PC-9 (cell line): ENCODE results near the gene DPEP3. TPM values are rescaled to one million over a fixed set of nuclear protein-coding genes. Genes with fewer than 3 reads are reported as not detected.

Experiments
- BruUV-seq: library from RNA; stranded (reverse); fragments of 400-500 nt; replicated peaks from 2 replicates; lab custom pipeline; 2021; lab: Mats Ljungman, UMichigan
- CTCF ChIA-PET: fragments of 300-600 bp; sonication (Branson Sonifier 250); formaldehyde crosslinking; loops from one replicate; lab custom pipeline; 2022; ENCODE audit warnings: antibody characterized with exemption; lab: Charles Lee
- POLR2A ChIA-PET: fragments of 300-600 bp; sonication (Branson Sonifier 250); formaldehyde crosslinking; loops from one replicate; lab custom pipeline; 2022; ENCODE audit warnings: antibody characterized with exemption; ENCODE audit not compliant: unreplicated experiment; lab: Charles Lee
- DNase-seq, 2 experiments: peaks; one replicate each; pipeline versions ENCODE4 v3.0.0 to v3.0.0-alpha.2; 2015 to 2022; ENCODE audit warnings: mixed read lengths in 1 of 2
- H2AFZ ChIP-seq: fragments of 200-600 bp; sonication (generic); 2 replicates; pipeline ENCODE4 v1.8.1; 2017; ENCODE audit warnings: antibody characterized with exemption
- H3F3A ChIP-seq: fragments of 200-600 bp; sonication (generic); 2 replicates; pipeline ENCODE4 v1.8.1; 2017; ENCODE audit warnings: antibody characterized with exemption, mild to moderate bottlenecking, low read depth; ENCODE audit not compliant: insufficient read depth
- H3K27ac ChIP-seq: fragments of 200-600 bp; sonication (generic); 2 replicates; pipeline ENCODE4 v1.6.1; 2016; ENCODE audit warnings: mixed run types
- H3K27me3 ChIP-seq: fragments of 200-600 bp; sonication (generic); 2 replicates; pipeline ENCODE4 v1.6.1; 2016; ENCODE audit warnings: low read depth, mixed run types; ENCODE audit not compliant: insufficient read depth
- H3K36me3 ChIP-seq: fragments of 200-600 bp; sonication (generic); 2 replicates; pipeline ENCODE4 v1.6.1; 2016; ENCODE audit warnings: low read depth, mixed run types
- H3K4me1 ChIP-seq: fragments of 200-600 bp; sonication (generic); replicated peaks from 2 replicates; pipeline ENCODE4 v1.6.1; 2016; ENCODE audit warnings: mixed run types; ENCODE audit not compliant: insufficient read depth
- H3K4me2 ChIP-seq: fragments of 200-600 bp; sonication (generic); 2 replicates; pipeline ENCODE4 v1.6.1; 2017; ENCODE audit warnings: mixed run types
- H3K4me3 ChIP-seq: fragments of 200-600 bp; sonication (generic); 2 replicates; pipeline ENCODE4 v1.6.1; 2016; ENCODE audit warnings: mixed run types
- H3K79me2 ChIP-seq: fragments of 200-600 bp; sonication (generic); 2 replicates; pipeline ENCODE4 v1.6.1; 2017; ENCODE audit warnings: low read depth, mixed run types
- H3K9me2 ChIP-seq: fragments of 200-600 bp; sonication (generic); 2 replicates; pipeline ENCODE4 v1.8.1; 2017; ENCODE audit warnings: mild to moderate bottlenecking; ENCODE audit not compliant: insufficient read depth
- H3K9me3 ChIP-seq: fragments of 200-600 bp; sonication (generic); 2 replicates; pipeline ENCODE4 v1.8.1; 2016; ENCODE audit warnings: low read depth; ENCODE audit not compliant: insufficient read depth
- H4K20me1 ChIP-seq: fragments of 200-600 bp; sonication (generic); 2 replicates; pipeline ENCODE4 v1.8.1; 2017; ENCODE audit not compliant: insufficient read depth
- EZH2 ChIP-seq: fragments of 200-600 bp; sonication (generic); IDR thresholded peaks from 2 replicates; pipeline ENCODE4 v1.8.0; 2017; ENCODE audit warnings: antibody characterized with exemption, low read depth
- intact Hi-C: fragments of 100-400 bp; cut with micrococcal nuclease; formaldehyde crosslinking; loops from one replicate; pipeline ENCODE4 v1.10.0; 2022; ENCODE audit not compliant: unreplicated experiment
- total RNA-seq: library from RNA; stranded (reverse); gene quantifications from 2 replicates; pipeline ENCODE4 v1.2.3, GENCODE V29; 2021
- TF ChIP-seq, protein P1 (sequence below): fragments of 200-600 bp; sonication (generic); conservative IDR thresholded peaks from 2 replicates; pipeline ENCODE4 v1.6.1; 2017; ENCODE audit warnings: mixed run types, antibody characterized with exemption, mild to moderate bottlenecking, moderate library complexity

DPEP3 gene
- total RNA-seq, 1 experiment from 2014 or later, result not detected

DNA sequence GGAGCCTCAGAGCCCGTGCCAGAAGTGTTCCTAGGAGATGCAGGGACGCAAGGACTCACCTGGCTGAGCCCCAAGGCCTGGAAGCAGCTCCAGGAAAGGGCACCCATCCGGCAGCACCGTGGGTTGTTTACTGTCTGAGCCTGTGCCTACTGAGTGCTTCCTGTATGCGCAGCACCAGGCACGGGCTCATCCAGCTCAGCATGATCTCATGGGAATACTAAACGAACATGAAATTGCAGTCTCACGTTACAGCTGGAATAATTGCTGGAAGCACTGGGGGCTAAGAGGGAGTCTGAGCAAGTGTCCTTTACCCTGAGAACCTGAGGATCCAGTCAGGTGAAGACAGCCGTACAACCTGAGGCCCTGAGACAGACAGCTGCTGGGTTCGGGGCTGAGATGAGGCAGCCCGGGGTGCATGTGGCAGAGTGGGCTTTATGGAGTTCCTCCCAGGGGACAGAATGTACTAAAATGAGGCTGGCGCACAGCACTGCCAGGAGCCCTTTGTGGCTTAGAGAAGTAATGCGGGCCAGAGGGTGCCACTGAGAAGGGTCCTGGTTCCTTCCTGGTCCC lies 54.0 kb downstream of the DPEP3 start:
- TF ChIP-seq EZH2, result no peak
- TF ChIP-seq, protein P1, sequence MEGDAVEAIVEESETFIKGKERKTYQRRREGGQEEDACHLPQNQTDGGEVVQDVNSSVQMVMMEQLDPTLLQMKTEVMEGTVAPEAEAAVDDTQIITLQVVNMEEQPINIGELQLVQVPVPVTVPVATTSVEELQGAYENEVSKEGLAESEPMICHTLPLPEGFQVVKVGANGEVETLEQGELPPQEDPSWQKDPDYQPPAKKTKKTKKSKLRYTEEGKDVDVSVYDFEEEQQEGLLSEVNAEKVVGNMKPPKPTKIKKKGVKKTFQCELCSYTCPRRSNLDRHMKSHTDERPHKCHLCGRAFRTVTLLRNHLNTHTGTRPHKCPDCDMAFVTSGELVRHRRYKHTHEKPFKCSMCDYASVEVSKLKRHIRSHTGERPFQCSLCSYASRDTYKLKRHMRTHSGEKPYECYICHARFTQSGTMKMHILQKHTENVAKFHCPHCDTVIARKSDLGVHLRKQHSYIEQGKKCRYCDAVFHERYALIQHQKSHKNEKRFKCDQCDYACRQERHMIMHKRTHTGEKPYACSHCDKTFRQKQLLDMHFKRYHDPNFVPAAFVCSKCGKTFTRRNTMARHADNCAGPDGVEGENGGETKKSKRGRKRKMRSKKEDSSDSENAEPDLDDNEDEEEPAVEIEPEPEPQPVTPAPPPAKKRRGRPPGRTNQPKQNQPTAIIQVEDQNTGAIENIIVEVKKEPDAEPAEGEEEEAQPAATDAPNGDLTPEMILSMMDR, result no peak; the same call in 1 of the 2 replicates
- Histone ChIP-seq H3F3A (peaks cover 5% of the 10 kb centered on the region; the same call in 1 of the 2 replicates), H4K20me1 (peaks cover 37% of the 10 kb centered on the region), H3K9me3 (no peaks in the 10 kb centered on the region), H3K27ac (no peak overlapping the region), H3K4me1 (no peaks in the 10 kb centered on the region), H3K4me2 (no peak overlapping the region), H2AFZ (no peak overlapping the region), H3K27me3 (no peaks in the 10 kb centered on the region), H3K9me2 (no peaks in the 10 kb centered on the region), H3K4me3 (no peak overlapping the region), H3K79me2 (no peaks in the 10 kb centered on the region), H3K36me3 (no peaks in the 10 kb centered on the region)
- DNase-seq, result no peak
- BruUV-seq, result no TSS peak
- POLR2A ChIA-PET, result no interaction called here
- intact Hi-C loops, result loop anchor here (5.0 kb wide), 1 partner anchor 34 kb away; the partner anchor contains the start of gene PSKH1
- CTCF ChIA-PET, result interaction anchor here (0.8 kb wide), 1 partner anchor 47 kb away, joined by 3 read pairs; no protein-coding TSS in a partner anchor

Other genes with a start within 250 kb of the DPEP3 start
- 16.1 and 21.0 TPM in 2 replicates for gene RANBP10, start 173.9 kb downstream of the DPEP3 start, total RNA-seq
- gene TSNAXIP1, start 173.6 kb downstream of the DPEP3 start, total RNA-seq, result 1.9 and 2.2 TPM in 2 replicates
- 18.9 and 23.2 TPM in 2 replicates for gene THAP11, start 138.2 kb downstream of the DPEP3 start, total RNA-seq
- gene NUTF2, start 133.6 kb downstream of the DPEP3 start, total RNA-seq, result 94.2 and 147 TPM in 2 replicates
- 32.7 and 33.8 TPM in 2 replicates for gene CENPT, start 132.8 kb downstream of the DPEP3 start, total RNA-seq
- 48.8 and 52.7 TPM in 2 replicates for gene EDC4, start 107.4 kb downstream of the DPEP3 start, total RNA-seq
- gene NRN1L, start 95.6 kb downstream of the DPEP3 start, total RNA-seq, result 1.3 TPM in 1 of 2 replicates, not detected in the other
- gene PSKH1, start 87.2 kb downstream of the DPEP3 start, total RNA-seq, result 25.8 and 28.4 TPM in 2 replicates
- gene CTRL, start 48.6 kb downstream of the DPEP3 start, total RNA-seq, result 1.3 and 1.7 TPM in 2 replicates
- 39.5 and 56.2 TPM in 2 replicates for gene PSMB10, start 43.6 kb downstream of the DPEP3 start, total RNA-seq
- 10.0 and 11.9 TPM in 2 replicates for gene LCAT, start 36.4 kb downstream of the DPEP3 start, total RNA-seq
- 24.2 and 27.0 TPM in 2 replicates for gene SLC12A4, start 11.9 kb downstream of the DPEP3 start, total RNA-seq
- gene DPEP2, start 19.0 kb upstream of the DPEP3 start, total RNA-seq, result not detected in 2 replicates
- gene DPEP2NB, start 35.4 kb upstream of the DPEP3 start, total RNA-seq, result not detected in 2 replicates
- gene DDX28, start 42.7 kb upstream of the DPEP3 start, total RNA-seq, result 6.3 and 7.5 TPM in 2 replicates
- 25.4 and 29.7 TPM in 2 replicates for gene DUS2, start 42.8 kb upstream of the DPEP3 start, total RNA-seq
- gene NFATC3, start 104.9 kb upstream of the DPEP3 start, total RNA-seq, result 37.2 and 43.7 TPM in 2 replicates